Renal cortex interstitium (tissue), 11 donors: ENCODE measurements around the gene PM20D2. TPM values are rescaled to one million over a fixed set of nuclear protein-coding genes. Genes with fewer than 3 reads are reported as not detected.

Experiments
- DNase-seq, 11 donors: peaks; one replicate each; pipeline ENCODE4 v3.0.0-alpha.2; 2013; ENCODE audit warnings: low read depth in 9 of 11, low spot score in 4 of 11; ENCODE audit errors: extremely low read depth in 1 of 11
- polyA plus RNA-seq, 3 donors: library from polyadenylated mRNA; unstranded; fragments of 120-200 nt; gene quantifications; one replicate each; pipeline ENCODE4 v1.2.1, GENCODE V29; 2013; ENCODE audit not compliant: insufficient read length in 3 of 3

The PM20D2 gene
- polyA plus RNA-seq, 3 donors: 30.9 to 36.3 (median 33.2) TPM

DNA sequence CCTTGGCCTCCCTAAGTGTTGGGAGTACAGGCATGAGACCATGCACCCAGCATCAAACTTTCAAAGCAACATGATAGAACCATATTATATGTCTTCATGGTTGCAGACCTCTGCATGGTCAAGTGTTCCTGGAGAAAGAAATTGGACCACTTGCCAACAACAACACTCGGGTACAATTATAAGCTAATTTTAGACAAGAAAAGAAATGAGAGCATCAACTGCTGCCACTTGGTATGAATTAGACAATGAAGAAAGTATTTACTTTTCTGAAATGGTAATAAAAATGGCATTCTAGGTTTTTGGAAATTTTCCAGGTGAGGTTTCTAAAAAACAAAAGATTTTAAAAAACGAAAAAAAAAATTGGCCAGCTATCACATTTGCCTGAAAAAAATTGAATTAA is 7.7 kb upstream of the PM20D2 start:
- no peak for DNase-seq

DNA sequence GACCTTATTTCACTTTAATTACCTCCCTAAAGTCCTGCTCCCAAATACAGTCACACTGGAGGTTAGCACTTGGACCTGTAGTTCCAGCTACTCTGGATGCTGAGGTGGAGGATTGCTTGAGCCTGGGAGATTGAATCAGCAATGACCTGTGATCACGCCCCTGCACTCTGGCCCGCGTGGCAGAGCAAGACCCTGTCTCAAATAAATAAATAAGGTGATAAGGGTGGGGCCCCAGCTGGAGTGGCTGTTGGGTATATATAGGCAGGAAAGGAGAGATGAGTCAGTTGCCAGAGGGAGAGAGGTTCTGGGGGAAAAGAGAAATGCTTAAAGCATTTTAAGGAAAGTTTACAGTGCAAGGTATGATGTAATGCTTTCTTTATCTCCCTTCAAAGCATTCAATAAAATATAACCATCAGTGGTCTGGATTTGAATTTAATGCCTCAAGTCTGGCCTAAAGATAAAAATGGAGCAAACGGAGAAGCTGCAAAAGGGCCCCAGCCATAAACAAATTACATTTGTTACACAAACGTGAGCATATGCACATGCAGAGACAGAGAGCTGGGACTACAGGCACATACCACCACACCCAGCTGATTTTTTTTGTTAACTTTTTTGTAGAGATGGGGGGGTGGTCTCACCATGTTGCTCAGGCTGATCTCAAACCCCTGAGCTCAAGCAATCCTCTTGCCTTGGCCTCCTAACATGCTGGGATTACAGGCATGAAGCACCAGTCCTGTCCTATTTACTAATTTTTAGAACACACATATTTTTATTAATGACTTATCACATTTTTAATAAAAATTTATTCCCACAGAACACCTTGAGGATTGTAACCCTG is 6.1 kb upstream of the PM20D2 start:
- no peak for DNase-seq

DNA sequence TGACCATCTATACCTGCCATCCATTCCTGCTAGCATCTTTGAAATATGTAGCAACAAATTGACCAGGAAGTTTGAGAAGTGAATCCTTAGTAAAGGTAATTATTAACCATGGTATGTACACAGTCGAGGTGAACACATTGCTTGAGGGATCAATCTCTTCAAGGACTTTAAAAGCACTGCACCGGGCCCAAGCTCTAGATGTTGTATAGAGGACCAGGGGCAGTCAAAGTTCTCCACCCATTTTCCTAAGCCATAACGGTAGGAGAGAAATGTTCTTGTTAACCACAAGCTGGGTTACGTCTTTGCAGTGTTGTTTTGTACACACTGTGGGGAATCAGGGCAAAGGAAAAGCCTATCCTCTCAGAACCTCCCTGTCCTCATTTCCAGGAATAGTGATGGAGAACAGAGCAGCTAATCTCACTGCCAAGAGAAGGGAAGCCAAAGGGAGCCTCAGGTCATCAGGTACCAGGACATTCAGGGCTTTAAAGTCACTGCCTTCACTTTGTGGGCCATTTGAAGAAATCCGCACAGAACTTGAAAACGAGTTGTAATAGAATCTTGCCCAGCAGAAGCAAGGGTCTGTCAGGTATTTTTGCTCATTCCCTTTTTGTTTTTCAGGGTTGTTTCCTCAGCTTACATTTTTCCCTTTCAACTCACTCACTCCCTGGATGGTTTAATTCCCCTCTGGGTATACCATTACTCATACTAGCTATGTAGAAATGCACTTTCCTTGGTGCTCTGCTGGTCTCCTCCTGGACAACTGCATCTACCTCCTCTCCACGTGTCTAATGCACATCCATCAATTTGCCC is 5.3 kb upstream of the PM20D2 start:
- DNase-seq: no peak

DNA sequence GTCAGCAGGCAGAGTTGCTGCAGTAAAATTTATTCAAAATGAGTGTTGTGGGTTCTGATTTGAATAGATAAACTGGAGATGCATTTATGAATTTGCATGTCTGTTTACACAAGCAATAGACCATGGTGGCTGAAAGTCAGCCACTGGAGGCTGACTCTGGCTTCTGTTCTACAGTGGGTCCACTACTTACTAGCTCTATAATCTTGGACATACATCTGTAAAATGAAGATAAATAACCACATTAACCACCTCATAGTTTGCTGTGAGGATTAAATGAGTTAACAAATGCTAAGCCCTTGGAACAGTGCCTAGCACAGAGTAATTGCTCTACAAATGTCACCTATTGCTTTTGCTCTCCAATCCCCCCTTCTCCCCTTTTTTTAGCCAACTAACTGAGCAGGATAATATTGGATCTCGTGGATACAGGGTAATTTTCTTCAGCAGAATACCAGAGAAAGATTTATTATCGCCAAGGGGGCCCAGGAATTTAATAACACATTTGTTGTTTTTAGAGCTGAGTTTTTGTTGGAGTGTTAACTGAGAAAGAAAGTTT is 1.4 kb upstream of the PM20D2 start:
- DNase-seq: peak in 3 of 11 donors; percentile 33 to 61 (median 44)

DNA sequence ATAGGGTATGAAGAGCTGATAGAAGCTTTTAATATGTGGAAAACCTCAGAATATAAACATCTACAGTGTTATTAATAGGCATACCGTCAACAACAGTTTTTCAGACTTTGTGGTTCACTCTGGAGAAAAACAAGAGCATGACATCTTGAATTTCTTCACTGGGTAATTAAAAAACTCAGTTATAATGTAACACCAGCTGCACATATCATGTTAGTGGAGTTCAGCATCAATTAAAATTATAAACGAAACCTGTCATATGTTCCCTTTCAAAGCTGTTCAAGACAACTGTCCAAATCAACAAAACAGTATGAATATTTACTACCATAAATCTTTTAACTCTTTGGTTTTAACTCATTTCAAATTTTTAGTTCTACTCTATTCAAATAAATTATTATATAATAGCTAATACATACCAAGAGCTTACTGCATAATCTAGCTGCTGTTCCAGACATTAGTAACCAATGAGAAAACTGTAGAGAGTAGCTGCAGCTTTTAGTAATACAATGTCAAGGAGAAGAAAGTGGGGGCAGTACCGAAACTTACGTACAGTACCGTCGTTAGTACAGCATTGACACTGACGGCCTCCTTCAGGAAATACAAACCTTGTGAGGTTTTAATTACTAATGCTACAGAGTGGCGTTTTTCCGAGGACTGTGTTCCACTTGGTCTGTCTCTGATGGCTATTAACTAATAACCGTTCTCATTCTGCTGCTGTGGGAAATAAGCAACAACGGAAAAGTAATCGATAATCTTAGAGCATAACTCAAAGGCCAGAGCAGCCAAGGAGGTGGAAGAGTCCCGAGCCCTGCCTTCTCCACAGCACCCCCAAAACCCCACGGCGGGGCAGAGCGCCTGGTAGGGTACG is 532 bp upstream of the PM20D2 start:
- DNase-seq: peak in 6 of 11 donors; percentile 22 to 42 (median 35)

DNA sequence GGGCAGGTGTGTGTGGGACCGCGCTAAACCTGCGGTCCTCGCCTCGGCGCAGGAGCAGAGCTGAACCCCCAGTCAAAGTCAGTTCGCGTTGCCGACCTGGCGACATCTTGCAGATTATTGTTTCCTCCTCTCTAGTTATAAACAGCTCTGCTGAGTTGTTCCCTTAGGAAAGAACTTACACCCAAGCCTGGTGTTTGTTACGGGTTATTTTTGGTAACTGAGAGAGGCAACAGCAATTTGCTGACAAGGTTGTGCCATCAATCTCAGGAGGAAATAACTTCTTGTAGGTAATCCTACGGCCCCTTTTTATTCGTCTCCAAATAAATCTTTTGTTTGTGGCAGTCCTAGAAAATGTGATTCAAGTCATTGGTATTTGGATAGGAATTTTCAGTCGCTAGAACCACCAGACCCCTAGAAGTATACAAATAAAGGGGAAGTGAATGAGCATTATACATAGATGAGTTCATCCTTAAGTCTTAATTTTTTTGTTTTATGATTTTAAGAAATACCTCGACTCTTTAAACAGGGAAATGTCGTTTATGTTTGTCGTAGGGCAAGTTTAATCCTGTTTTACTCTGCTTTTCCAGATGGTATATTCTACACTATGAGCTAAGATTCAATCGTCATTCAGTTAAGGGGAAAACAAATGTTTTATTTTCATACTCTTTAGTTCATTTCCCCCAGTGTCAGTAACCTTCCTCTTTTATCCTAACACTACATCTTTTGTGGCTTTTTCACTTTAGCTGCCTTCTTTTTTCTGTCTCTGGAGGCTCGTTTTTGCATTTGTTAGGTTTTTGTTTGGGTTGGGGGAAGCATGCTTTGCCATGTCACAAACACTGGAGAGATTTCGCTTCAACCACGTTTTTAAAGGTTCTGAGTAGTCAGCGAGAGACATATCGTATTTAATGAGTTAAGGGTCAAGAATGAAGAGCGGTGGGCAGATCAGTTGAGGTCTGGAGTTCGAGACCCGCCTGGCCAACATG is 1.2 kb downstream of the PM20D2 start:
- DNase-seq: peak in 10 of 11 donors; percentile 25 to 57 (median 34)

DNA sequence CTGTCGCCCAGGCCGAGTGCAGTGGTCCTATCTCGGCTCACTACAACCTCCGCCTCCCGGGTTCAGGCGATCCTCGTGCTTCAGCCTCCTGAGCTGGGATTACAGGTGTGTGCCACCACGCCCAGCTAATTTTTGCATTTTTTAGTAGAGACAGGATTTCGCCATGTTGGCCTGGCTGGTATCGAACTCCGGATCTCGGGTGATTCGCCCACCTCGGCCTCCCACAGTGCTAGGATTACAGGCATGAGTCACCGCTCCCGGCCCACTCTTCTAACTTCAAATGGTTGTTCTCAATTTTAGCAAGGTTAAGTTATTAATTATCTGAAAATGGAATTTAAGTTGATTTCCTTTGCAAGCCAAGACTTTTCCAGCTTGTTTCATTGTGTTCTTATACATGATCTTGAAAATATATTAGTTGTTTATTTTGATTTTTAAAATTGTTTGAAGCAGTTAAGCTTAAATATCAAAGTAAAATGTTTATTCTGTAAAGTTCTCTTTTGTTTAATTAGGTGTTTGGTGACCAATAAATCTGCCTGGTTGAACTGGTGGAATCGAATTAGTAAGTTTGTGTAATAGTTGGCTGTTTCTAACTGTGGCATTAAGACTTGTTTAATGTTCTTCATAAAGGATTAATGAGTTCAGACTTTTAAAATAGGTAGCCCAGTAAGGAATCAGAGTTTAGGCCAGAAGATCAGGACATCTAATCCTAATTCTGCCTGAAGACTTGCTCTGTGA is 2.3 kb downstream of the PM20D2 start:
- DNase-seq: no peak

DNA sequence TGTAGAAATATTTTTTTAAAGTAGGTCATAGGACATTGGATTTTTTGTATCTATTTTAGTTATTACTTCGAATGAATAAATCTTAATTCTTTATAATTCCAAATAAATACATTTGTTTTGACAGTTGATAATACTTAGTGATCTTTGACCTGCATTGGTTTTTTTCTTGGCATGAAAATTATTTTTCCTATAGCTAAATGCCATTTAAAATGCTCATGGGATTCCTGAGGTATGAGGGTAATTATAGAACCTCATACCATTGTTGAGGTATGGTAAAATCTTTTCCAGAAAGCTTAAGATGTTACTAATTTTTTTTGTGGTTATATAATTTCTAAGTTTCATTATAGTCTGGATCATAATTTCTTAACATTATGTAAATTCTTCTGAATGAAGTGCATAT is 8.3 kb downstream of the PM20D2 start:
- no peak for DNase-seq

DNA sequence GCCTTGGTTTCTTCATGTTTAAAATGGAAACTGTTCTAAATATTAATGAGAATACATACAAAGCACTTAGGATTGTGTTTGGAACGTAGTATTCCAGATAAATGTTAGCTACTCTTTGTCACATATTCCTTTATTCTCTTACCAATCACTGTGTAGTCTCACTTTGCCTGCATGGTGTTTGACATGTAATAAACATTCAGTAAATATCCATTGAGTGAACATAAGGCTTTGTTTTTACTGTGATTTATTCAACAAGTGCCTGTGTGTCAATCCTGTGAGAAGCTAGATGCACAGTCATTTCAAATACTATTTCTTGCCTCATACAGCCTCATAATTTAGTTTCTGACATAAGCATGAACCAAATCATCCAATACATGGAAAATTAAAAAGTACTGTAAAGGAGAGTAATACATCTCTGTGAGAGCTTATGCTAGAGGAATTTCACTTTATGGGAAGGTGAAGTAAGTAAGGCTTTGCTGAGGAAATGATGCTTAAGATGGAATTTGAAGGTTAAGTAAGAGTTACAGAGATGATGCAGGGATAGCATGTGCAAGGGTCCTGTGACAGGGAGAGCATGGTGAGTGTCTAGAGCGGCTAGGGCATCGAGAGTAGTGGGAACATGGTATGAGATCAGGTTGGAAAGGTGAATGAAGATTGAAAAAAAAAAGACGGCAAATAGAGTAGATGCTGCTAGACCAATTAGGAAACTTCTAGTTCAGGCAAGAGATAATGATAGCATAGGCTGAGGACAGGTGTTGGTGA is 14.7 kb downstream of the PM20D2 start:
- no peak for DNase-seq

DNA sequence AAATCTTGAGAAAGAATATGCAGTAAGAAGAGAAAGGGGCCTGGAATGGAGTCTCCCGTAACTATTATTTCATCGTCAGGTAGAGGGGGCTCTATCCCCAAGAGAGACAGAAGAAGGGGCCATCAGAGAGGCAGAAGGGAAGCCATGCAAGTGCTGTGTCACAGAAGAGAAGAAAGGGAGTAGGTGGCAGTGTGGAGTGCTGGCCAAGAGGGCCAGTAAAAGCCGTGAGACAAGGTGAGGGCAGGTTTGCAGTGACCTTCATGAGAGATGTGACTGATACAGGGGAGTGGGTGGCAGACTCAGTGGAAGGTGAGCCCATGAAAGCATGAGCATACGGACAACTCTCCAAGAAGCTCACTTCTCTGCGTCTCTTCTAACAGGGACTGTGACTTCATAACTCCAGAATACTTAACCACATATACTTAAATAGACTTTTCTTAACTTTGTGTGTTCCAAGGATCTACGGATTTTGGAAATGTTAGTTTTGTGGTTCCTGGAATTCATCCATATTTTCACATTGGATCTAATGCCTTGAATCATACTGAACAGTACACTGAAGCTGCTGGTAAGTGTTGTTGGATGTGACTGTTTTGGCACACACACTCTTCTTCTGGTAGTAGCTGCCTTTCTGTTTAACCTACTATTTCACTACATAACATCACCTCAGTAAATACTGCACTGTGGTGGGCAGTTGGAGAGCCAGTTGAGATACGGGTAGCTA is 15.6 kb downstream of the PM20D2 start:
- no peak for DNase-seq

DNA sequence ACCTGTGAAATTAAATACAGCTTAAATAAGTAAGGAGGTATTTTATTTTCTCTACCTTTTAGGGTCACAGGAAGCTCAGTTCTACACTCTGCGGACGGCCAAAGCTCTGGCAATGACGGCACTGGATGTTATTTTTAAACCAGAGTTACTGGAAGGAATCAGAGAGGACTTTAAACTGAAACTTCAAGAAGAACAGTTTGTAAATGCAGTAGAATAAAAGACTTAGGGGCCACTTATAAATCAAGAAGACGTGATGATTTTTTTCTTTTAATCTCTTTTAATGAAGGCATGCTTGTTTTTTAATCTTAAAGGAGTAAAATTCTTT is 16.2 kb downstream of the PM20D2 start:
- DNase-seq: no peak

DNA sequence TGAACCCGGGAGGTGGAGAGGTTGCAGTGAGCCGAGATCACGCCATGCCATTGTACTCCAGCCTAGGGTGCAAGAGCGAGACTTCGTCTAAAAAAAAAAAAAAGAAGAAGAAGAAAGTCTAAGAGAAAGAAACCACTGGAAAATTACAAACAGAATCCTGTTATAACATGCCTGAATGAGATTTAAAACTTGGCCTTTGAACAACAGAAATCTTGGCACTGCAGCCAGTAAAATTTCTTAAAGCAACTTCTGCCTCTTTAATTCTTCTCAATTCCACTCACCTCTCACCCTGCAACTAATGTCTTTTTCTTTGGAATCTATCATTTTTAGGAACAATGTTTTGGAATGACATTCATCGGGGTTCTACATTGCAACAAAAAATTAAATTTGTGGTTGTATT is 26.3 kb downstream of the PM20D2 start:
- no peak for DNase-seq

DNA sequence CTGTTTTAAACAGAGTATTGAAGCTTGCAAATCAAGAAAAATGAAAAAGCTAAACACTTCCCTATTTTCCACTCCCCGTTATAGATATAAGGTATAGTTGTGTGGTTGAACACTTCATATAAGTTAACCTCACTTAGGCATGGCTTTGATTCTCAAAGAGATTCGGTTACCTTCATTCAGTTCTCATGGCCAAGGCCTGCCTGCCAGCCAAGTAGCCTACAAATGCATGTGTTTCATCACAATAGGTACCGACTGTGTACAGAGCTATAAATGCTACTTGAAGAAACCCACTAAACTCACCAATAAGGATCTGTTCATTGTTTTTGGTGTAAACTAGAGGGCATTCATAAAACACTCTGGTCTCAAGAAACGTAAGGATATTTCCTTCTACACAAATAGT is 27.8 kb downstream of the PM20D2 start:
- DNase-seq: no peak

DNA sequence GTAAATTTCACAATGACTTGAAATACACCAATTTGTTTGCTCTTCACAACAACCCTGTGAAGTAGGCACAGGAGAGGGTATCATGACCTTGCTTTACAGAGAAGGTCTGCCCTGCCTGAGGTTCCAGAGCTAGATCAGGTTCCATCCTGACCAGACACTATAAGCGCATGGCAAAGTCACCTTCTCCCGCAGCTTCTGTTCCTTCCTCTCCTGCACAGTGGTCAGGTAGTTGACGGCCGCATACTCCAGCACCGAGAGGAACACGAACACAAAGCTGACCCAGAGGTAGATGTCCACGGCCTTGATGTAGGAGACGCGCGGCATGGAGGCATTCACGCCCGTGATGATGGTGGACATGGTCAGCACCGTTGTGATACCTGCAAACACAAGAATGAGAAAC is 34.3 kb downstream of the PM20D2 start:
- no peak for DNase-seq

DNA sequence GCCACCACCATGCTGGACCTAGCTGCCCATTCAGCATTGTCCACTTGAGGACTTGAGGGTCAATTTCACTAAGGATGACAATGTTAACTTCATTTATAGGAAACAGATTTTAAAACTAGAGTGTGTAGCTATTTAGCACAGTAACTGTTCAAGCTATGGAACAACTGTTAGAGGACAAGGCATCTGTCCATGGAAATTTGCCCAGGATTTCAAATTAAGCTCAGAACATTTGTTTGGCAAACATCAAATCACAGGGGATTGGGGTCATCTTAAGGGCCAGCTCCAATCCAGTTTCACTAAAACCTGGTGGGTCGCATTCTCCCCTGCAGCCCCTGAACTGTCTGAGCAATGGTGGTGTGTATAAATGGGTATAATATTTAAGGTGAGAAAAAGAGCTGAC is 35.1 kb downstream of the PM20D2 start:
- no peak for DNase-seq

DNA sequence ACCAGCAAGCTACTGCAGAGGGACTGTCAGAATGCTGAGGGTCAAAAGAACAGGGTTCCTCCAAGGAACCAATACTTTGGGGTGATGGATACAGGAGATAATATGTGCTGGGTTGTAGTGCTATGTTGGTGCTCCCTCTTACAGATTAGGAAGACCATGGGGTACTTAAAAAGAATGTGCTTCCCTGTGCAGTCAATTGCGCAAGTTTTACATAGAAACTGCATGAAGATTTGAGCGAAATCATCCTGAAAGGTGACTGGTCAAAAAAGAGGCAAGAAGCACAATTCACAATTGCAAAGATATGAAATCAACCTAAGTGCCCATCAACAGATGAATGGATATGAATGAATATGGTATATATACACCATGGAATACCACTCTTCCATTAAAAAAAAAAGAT is 37.4 kb downstream of the PM20D2 start:
- DNase-seq: no peak
